ENCODE results near the gene BPIFB2. TPM values are rescaled to one million over a fixed set of nuclear protein-coding genes. Genes with fewer than 3 reads are reported as not detected.

The BPIFB2 gene
- total and polyA plus RNA-seq, 2 donors, result not detected

GRCh38 chr20:33053291-33054106 lies 46.0 kb downstream of the BPIFB2 start, which contains the start of gene BPIFB3:
BPIFB3 (plus strand) TSS chr20:33053903; CDS start chr20:33055436, 1,533 bp downstream.
- no peak within 1 kb of the TSS for H3K27ac ChIP-seq (ENCODE audit: low read depth)
- 78% methylated on average over 25 of the region's 25 CpGs for WGBS
- no peaks in the 10 kb centered on the region for H3K36me3 ChIP-seq (ENCODE audit: insufficient read depth)
- DNase-seq (ENCODE audit: extremely low spot score), result no peak
- H3K4me3 ChIP-seq (ENCODE audit: low read depth, low read length), result no peak within 1 kb of the TSS
- H3K4me1 ChIP-seq (ENCODE audit: insufficient read depth), result no peaks in the 10 kb centered on the region

DNA sequence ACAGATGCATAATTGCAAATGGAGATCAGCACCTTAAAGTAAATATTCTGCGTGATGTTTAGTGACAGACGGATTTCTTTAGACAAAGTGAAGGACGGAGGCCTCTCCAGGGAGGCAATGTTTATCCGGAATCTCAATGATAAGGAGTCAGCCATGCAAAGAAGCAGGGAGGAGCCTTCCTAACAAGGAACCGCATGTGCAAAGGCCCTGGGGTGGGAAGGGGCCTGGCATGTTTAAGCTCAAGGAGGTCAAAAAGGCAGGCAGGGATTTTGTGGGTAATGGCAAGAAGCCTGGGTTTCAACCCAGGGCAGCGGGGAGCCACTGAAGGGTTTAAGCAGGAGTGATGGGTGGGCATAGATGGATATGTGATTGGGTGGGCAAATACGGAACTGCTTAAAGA lies 46.9 kb downstream of the BPIFB2 start:
- Histone ChIP-seq H3K27ac (ENCODE audit: low read depth) (no peak overlapping the region), H3K36me3 (ENCODE audit: insufficient read depth) (no peaks in the 10 kb centered on the region), H3K4me3 (ENCODE audit: low read depth, low read length) (no peak overlapping the region), H3K4me1 (ENCODE audit: insufficient read depth) (no peaks in the 10 kb centered on the region)
- no peak for DNase-seq (ENCODE audit: extremely low spot score)
- WGBS, result 78% methylated on average over 7 of the region's 7 CpGs

DNA sequence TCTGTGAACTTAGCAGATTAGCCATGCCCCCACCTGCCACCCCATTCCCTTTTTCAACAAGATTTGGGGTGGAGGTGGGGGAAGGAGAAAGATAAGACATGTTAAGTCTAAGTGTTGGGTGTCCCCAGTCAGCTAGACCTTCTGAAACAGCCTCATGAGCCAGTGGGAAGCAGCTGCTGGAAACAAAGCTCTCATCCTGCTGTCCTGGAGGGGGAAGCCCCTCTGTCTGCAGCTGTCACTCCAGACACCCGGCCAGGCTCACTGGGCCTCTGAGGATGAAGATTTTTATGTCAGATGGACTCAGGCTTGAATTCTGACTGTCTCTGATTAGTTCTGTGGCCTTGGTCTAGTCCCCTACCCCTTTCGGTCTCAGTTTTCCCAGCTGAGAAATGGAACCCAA lies 47.3 kb downstream of the BPIFB2 start:
- H3K4me1 ChIP-seq (ENCODE audit: insufficient read depth), result no peaks in the 10 kb centered on the region
- H3K36me3 ChIP-seq (ENCODE audit: insufficient read depth), result no peaks in the 10 kb centered on the region
- no peak for DNase-seq (ENCODE audit: extremely low spot score)
- H3K4me3 ChIP-seq (ENCODE audit: low read depth, low read length), result no peak overlapping the region
- WGBS, result 84% methylated on average over 2 of the region's 2 CpGs
- H3K27ac ChIP-seq (ENCODE audit: low read depth), result no peak overlapping the region

DNA sequence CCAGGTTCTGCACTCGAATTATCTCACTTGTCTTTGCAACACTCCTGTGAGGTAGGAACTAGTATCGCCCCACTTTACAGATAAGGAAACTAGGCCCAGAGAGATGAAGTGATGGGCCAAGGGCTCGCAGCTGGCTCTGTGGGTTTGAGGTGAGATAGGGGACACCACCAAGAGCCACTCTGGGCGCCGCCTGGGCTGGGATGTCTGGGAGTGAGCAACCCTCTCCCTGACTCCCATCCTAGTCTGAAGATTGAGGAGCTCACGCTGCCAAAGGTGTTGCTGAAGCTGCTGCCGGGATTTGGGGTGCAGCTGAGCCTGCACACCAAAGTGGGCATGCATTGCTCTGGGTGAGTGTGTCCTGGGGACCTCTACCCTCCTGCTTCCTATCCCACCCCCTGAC lies 51.6 kb downstream of the BPIFB2 start:
- no peaks in the 10 kb centered on the region for H3K4me1 ChIP-seq (ENCODE audit: insufficient read depth)
- H3K36me3 ChIP-seq (ENCODE audit: insufficient read depth), result no peaks in the 10 kb centered on the region
- no peak overlapping the region for H3K27ac ChIP-seq (ENCODE audit: low read depth)
- no peak for DNase-seq (ENCODE audit: extremely low spot score)
- H3K4me3 ChIP-seq (ENCODE audit: low read depth, low read length), result no peak overlapping the region
- 80% methylated on average over 7 of the region's 7 CpGs for WGBS

- no peak for DNase-seq (ENCODE audit: extremely low spot score)
- WGBS, result 88% methylated on average over 22 of the region's 22 CpGs
- no peaks in the 10 kb centered on the region for H3K36me3 ChIP-seq (ENCODE audit: insufficient read depth)
- no peak overlapping the region for H3K27ac ChIP-seq (ENCODE audit: low read depth)
- no peak overlapping the region for H3K4me3 ChIP-seq (ENCODE audit: low read depth, low read length)
- H3K4me1 ChIP-seq (ENCODE audit: insufficient read depth), result no peaks in the 10 kb centered on the region
These were observed 52.4 kb downstream of the BPIFB2 start for GRCh38 chr20:33059741-33060390.

- H3K27ac ChIP-seq (ENCODE audit: low read depth), result no peak overlapping the region
- no peaks in the 10 kb centered on the region for H3K4me1 ChIP-seq (ENCODE audit: insufficient read depth)
- H3K36me3 ChIP-seq (ENCODE audit: insufficient read depth), result no peaks in the 10 kb centered on the region
- no peak for DNase-seq (ENCODE audit: extremely low spot score)
- WGBS, result 78% methylated on average over 14 of the region's 14 CpGs
- no peak overlapping the region for H3K4me3 ChIP-seq (ENCODE audit: low read depth, low read length)
These were observed 54.1 kb downstream of the BPIFB2 start for GRCh38 chr20:33061658-33062028.

DNA sequence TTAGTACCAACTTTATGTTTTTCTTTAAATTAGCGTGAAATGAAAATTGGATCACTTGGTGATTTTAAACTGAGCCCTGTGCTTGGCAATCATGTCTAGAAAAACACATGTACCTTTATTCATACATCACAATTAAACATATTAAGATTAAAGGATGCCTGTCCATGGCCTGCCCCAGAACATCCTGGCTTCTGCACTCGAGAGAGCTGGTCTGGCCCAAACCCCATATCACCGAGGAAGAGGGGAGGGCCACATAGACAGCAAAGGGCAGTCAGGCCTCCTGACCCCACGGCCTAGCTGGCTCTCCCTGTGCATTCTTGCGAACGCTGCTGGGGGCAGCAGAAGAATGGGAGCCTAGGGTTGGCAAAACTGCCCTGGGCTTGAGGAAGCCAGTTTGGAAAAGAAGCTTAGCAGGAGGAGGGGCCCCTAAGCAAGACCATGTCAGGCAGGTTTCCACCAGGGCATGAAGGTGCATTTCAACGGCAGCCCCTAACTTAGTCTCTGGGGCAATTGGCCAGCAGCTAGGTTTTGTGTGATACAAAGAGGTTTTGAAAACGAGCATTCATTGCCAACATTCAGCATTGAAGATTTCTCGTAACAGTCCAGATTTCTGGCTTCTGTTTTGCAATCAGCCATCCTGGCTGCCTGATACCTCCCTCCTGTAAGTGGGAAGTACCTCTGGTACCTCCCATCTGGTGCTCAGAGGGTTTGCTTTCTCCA lies 54.8 kb downstream of the BPIFB2 start:
- Histone ChIP-seq H3K4me3 (ENCODE audit: low read depth, low read length) (no peak overlapping the region), H3K36me3 (ENCODE audit: insufficient read depth) (no peaks in the 10 kb centered on the region), H3K27ac (ENCODE audit: low read depth) (no peak overlapping the region), H3K4me1 (ENCODE audit: insufficient read depth) (no peaks in the 10 kb centered on the region)
- DNase-seq (ENCODE audit: extremely low spot score), result no peak
- WGBS, result 58% methylated on average over 9 of the region's 9 CpGs

- Histone ChIP-seq H3K27ac (ENCODE audit: low read depth) (no peak overlapping the region), H3K36me3 (ENCODE audit: insufficient read depth) (no peaks in the 10 kb centered on the region), H3K4me3 (ENCODE audit: low read depth, low read length) (no peak overlapping the region), H3K4me1 (ENCODE audit: insufficient read depth) (no peaks in the 10 kb centered on the region)
- no peak for DNase-seq (ENCODE audit: extremely low spot score)
- WGBS, result 73% methylated on average over 1 of the region's 1 CpG
These were observed 55.3 kb downstream of the BPIFB2 start for GRCh38 chr20:33062825-33063149.

- no peak for DNase-seq (ENCODE audit: extremely low spot score)
- Histone ChIP-seq H3K4me1 (ENCODE audit: insufficient read depth) (no peaks in the 10 kb centered on the region), H3K4me3 (ENCODE audit: low read depth, low read length) (no peak overlapping the region), H3K27ac (ENCODE audit: low read depth) (no peak overlapping the region), H3K36me3 (ENCODE audit: insufficient read depth) (no peaks in the 10 kb centered on the region)
- WGBS, result 90% methylated on average over 6 of the region's 6 CpGs
These were observed 55.8 kb downstream of the BPIFB2 start for GRCh38 chr20:33063271-33063670.

DNA sequence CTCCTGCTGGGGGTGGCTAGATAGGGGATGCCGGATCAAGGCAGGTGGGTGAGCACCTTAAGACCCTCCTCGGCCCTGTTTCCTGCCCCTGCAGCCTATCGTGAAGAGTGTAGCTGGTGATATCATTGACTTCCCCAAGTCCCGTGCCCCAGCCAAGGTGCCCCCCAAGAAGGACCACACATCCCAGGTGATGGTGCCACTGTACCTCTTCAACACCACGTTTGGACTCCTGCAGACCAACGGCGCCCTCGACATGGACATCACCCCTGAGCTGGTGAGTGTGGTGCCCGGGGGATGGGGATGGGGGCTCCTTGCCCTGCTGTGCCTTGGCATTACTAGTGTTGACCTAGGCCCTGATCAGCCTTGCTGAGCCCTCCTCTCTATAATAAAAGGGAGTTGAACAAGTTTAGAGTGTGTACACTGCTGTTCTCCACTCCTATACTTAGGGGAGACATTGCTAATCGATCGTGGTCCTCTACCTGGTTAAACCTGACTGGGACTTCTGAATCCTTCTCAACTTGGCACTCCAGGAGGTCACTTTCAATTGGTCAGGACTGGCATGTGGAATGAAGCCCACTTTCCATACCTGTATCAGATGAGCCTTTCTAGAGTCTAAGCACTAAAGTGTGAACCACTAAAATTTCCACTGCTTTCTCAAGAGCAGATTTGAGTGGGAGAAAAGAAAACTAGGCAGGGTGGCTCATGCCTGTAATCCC lies 57.2 kb downstream of the BPIFB2 start:
- Histone ChIP-seq H3K27ac (ENCODE audit: low read depth) (no peak overlapping the region), H3K36me3 (ENCODE audit: insufficient read depth) (no peaks in the 10 kb centered on the region), H3K4me3 (ENCODE audit: low read depth, low read length) (no peak overlapping the region), H3K4me1 (ENCODE audit: insufficient read depth) (no peaks in the 10 kb centered on the region)
- no peak for DNase-seq (ENCODE audit: extremely low spot score)
- WGBS, result 90% methylated on average over 11 of the region's 11 CpGs

DNA sequence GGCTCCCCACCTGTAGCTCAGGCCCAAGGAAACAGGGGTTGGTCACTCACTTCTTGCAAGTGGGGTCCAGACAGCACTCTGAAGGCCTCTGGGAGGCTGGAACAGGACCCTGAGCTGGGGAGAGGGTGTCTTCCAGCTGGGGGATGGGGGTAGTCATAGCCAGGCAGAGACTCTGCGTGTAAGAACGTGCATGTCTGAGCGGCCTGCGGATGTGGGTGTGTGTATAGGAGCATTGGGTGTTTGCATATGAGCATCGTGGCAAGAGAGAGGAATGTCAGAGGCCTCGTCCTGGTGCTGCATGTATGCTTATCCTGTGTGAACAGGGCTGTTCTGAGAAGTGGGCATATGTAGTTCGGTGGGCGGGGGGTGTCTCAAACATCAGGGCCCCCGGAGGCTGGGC lies 58.3 kb downstream of the BPIFB2 start:
- Histone ChIP-seq H3K36me3 (ENCODE audit: insufficient read depth) (no peaks in the 10 kb centered on the region), H3K4me3 (ENCODE audit: low read depth, low read length) (no peak overlapping the region), H3K27ac (ENCODE audit: low read depth) (no peak overlapping the region), H3K4me1 (ENCODE audit: insufficient read depth) (no peaks in the 10 kb centered on the region)
- 74% methylated on average over 9 of the region's 9 CpGs for WGBS
- no peak for DNase-seq (ENCODE audit: extremely low spot score)

GRCh38 chr20:33067806-33068205 lies 60.3 kb downstream of the BPIFB2 start:
- no peak overlapping the region for H3K27ac ChIP-seq (ENCODE audit: low read depth)
- H3K36me3 ChIP-seq (ENCODE audit: insufficient read depth), result no peaks in the 10 kb centered on the region
- H3K4me1 ChIP-seq (ENCODE audit: insufficient read depth), result no peaks in the 10 kb centered on the region
- no peak overlapping the region for H3K4me3 ChIP-seq (ENCODE audit: low read depth, low read length)
- WGBS, result 74% methylated on average over 3 of the region's 3 CpGs
- DNase-seq (ENCODE audit: extremely low spot score), result no peak

DNA sequence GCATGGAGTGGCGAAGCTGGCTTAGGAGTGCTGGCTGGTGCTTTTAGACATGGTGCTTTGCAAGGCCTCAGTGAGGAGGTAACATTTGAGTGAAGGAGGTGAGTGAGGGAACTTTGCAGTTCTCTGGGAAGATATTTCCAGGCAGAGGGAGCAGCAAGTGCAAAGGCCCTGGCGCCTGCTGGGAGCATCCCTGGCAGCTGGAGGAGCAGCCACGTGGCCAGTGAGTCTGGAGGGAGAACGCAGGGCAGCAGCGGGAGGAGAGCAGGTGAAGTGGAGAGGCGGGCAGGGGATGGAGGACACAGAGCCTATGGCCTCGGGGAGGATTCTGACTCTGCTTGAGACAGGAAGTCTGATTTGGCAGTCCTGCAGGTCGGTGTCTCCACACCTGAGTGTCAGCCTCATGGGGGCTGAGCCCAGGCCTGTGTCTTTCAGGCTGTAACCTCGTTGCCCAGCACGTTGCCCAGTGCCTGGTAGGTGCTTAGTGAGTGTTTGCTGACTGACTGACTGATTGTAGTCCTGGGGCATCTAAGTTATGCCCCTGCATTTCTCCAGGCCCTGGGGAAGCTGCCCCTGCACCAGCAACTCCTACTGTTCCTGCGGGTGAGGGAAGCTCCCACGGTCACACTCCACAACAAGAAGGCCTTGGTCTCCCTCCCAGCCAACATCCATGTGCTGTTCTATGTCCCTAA lies 60.9 kb downstream of the BPIFB2 start:
- Histone ChIP-seq H3K27ac (ENCODE audit: low read depth) (no peak overlapping the region), H3K4me1 (ENCODE audit: insufficient read depth) (no peaks in the 10 kb centered on the region), H3K4me3 (ENCODE audit: low read depth, low read length) (no peak overlapping the region), H3K36me3 (ENCODE audit: insufficient read depth) (no peaks in the 10 kb centered on the region)
- 82% methylated on average over 12 of the region's 12 CpGs for WGBS
- DNase-seq (ENCODE audit: extremely low spot score), result no peak

Measured in urinary bladder (tissue), 4 donors.